ENCODE measurements around the gene ZBED4.

The ZBED4 gene

DNA sequence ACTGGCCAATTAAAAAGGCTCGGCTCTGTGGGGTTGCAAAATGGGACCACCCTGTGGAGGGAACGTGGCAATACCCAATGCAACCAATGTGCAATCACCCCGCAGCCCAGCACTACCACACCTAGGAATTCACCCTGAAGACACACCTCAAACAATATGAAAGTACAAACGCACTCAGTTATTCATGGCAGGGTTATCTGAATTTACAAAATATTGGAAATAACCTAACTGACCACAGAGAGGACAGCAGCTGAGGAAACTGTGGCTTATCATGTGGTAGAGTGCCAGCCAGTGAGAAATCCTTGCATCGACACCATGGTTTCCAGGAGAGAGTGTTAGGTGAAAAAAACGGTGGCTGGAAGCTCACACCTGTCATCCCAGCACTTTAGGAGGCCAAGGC lies 45.9 kb downstream of the ZBED4 start:
- DNase-seq (ENCODE audit: low spot score), result no peak
- Histone ChIP-seq H3K27ac (no peak overlapping the region), H3K4me3 (no peak overlapping the region)
- TF ChIP-seq, protein P1, sequence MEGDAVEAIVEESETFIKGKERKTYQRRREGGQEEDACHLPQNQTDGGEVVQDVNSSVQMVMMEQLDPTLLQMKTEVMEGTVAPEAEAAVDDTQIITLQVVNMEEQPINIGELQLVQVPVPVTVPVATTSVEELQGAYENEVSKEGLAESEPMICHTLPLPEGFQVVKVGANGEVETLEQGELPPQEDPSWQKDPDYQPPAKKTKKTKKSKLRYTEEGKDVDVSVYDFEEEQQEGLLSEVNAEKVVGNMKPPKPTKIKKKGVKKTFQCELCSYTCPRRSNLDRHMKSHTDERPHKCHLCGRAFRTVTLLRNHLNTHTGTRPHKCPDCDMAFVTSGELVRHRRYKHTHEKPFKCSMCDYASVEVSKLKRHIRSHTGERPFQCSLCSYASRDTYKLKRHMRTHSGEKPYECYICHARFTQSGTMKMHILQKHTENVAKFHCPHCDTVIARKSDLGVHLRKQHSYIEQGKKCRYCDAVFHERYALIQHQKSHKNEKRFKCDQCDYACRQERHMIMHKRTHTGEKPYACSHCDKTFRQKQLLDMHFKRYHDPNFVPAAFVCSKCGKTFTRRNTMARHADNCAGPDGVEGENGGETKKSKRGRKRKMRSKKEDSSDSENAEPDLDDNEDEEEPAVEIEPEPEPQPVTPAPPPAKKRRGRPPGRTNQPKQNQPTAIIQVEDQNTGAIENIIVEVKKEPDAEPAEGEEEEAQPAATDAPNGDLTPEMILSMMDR (IDR thresholded peaks at IDR 0.05), result no peak

DNA sequence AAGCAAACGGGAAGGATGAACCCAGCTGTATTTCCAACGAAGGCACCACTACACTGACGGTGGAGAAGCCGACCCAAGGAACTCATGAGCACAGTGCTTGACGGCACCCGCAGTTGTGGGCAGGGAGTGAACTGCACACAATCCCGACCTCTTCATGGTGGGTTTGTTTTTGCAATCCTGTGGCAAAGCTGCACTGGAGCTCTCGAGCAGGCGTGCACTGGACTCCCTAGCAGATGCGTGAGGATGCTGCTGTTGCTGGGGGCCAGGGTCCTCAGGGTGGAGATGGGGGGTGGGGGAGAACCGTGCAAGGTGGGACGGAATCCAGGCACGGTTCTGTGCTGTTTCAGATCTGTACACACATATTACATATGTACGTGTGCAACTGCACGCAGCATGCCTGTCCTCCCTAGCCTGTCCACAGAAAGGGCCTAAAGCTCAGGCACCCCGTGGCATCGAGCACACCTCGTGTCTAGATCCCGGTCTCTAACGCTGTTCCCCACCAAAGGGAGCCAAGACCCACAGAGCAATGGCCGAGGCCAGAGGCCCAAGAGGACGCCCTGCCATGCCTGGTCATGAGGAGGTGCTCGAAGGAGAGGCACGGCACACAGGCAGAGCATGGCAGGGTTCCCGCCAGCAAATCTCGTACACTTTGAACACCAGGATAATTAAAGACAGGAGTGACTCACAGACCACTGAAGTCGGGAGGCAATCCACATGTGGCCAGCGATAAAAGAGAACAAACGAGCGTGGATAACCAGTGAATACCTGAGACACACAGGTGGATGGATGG lies 47.0 kb downstream of the ZBED4 start:
- Histone ChIP-seq H3K4me3 (no peak overlapping the region), H3K27ac (no peak overlapping the region)
- TF ChIP-seq, protein P1 (IDR thresholded peaks at IDR 0.05), result no peak
- no peak for DNase-seq (ENCODE audit: low spot score)

DNA sequence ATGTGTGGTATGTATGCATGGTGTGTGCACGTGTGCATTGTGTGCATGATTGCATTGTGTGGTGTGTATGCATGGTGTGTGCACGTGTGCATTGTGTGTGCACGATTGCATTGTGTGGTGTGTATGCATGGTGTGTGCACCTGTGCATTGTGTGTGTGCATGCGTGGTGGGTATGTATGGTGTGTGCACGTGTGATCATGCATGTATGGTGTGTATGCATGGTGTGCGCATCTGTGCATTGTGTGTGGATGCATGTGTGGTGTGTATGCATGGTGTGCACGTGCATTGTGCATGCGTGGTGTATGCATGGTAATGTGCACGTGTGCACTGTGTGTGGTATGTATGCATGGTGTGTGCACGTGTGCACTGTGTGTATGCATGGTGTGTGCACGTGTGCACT lies 47.8 kb downstream of the ZBED4 start:
- Histone ChIP-seq H3K27ac (no peak overlapping the region), H3K4me3 (no peak overlapping the region)
- TF ChIP-seq, protein P1 (IDR thresholded peaks at IDR 0.05), result no peak
- no peak for DNase-seq (ENCODE audit: low spot score)

DNA sequence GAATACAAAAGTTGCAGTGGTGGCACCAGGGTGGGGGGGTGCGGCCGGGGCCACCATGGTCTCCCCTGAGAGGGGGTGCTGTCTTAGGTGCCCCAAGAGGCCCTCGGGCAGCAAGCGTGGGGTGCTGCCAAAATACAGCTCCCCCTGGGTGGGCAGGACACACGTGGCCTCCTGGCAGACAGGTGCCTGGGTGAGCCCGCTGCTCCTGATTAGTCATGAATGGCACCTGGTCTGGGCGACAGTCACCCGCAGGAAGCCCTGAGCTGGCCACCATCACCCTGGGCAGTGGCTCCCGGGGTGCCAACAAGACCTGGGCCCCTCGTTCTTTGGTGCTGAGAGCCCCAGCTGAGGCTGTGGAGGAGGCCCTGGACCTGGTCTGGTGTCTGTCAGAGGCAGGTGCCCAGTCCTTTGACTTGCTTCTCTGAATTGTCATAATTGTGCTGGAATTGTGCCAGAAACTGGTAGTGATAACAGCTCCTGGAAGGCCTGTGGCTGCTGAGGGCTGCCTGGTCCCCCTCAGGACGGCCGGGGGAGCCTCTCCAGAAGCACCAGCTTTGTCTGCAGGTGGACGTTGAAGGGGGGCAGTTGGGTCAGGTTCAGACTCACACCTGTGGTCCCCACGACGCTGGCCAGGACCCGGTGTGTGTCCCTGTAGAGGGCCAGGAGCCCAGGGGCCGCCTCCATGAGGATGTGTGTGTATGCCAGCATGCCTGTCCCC lies 49.8 kb downstream of the ZBED4 start:
- no peak overlapping the region for H3K27ac ChIP-seq
- DNase-seq (ENCODE audit: low spot score), result no peak
- no peak overlapping the region for H3K4me3 ChIP-seq
- TF ChIP-seq, protein P1 (IDR thresholded peaks at IDR 0.05), result no peak

DNA sequence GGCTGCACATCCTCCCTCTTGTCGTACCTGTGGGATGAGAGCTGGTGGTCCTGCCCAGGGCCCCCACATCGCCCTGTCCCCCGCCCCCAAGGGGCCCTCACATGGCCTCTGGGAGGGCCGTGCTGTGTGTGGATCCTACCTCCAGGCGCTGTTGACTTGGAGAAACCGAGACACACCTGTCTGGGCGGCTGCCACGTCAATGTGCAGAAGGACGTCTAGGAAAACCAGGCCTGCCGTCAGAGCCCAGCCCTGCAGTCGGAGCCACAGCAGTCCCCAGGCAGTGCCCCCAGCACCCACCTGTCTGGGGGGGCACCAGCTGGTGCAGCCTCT lies 50.4 kb downstream of the ZBED4 start:
- DNase-seq (ENCODE audit: low spot score), result peak; percentile 70
- Histone ChIP-seq H3K4me3 (no peak overlapping the region), H3K27ac (no peak overlapping the region)
- TF ChIP-seq, protein P1 (IDR thresholded peaks at IDR 0.05), result no peak

DNA sequence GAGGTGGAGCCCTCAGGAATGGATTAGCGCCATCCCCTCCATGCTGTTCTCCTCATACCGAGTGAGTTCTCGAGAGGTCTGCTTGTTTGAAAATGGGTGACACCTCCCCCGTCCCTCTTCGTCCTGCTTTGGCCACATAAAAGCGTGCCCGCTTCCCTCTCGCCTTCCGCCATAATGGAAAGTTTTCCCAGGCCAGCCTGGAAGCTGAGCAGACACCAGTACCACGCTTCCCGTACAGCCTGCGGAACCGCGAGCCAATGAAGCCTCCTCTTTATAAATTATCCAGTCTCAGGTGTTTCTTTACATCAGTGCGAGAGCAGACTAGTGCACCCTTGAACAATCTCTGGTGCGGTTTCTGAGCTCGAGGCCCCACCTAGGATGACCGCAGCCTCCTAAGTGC lies 51.8 kb downstream of the ZBED4 start:
- no peak overlapping the region for H3K27ac ChIP-seq
- TF ChIP-seq, protein P1 (IDR thresholded peaks at IDR 0.05), result no peak
- H3K4me3 ChIP-seq, result no peak overlapping the region
- no peak for DNase-seq (ENCODE audit: low spot score)

All from coronary artery (tissue), 2 donors.